NCI-H1694 treated with DMSO at 0.1 percent for 48 hours (cell line): ENCODE data around the gene BANP.
A peak's percentile ranks its signal among the peaks of the same experiment; 100 is the strongest.
"Not testable (repeated sequence)": the region's sequence is repeated elsewhere in the genome, so short reads cannot be mapped to it uniquely, and the experiment has no call there.

Source experiments
- DNase-seq: peaks from one replicate; lab custom pipeline; 2025; lab: John Stamatoyannopoulos, UW

Gene BANP

GRCh38 chr16:88016386-88016785 is 65.2 kb downstream of the BANP start:
- DNase-seq = not testable (repeated sequence)

GRCh38 chr16:88016964-88017363 is 65.7 kb downstream of the BANP start:
- no peak for DNase-seq

GRCh38 chr16:88017587-88018101 is 66.4 kb downstream of the BANP start:
- DNase-seq = no peak

GRCh38 chr16:88018382-88018781 is 67.1 kb downstream of the BANP start:
- DNase-seq = not testable (repeated sequence)

- DNase-seq = not testable (repeated sequence)
Observed at GRCh38 chr16:88019041-88019820, 68.0 kb downstream of the BANP start.

- no peak for DNase-seq
Observed at GRCh38 chr16:88019821-88020515, 68.7 kb downstream of the BANP start.

- DNase-seq = no peak
Observed at GRCh38 chr16:88020516-88020885, 69.3 kb downstream of the BANP start.

GRCh38 chr16:88021041-88021970 is 70.1 kb downstream of the BANP start:
- not testable (repeated sequence) for DNase-seq

- no peak for DNase-seq
Observed at GRCh38 chr16:88022076-88023042, 71.1 kb downstream of the BANP start.

- DNase-seq = no peak
Observed at GRCh38 chr16:88023366-88023765, 72.1 kb downstream of the BANP start.

GRCh38 chr16:88023786-88024185 is 72.6 kb downstream of the BANP start:
- no peak for DNase-seq

GRCh38 chr16:88024491-88025085 is 73.4 kb downstream of the BANP start:
- peak; percentile 5 for DNase-seq

GRCh38 chr16:88025086-88025492 is 73.9 kb downstream of the BANP start:
- DNase-seq = peak; percentile 6

GRCh38 chr16:88025828-88026555 is 74.8 kb downstream of the BANP start:
- not testable (repeated sequence) for DNase-seq

GRCh38 chr16:88026964-88027938 is 76.0 kb downstream of the BANP start:
- DNase-seq = no peak

- not testable (repeated sequence) for DNase-seq
Observed at GRCh38 chr16:88028177-88028930, 77.1 kb downstream of the BANP start.

GRCh38 chr16:88030498-88030897 is 79.3 kb downstream of the BANP start:
- DNase-seq = no peak

- not testable (repeated sequence) for DNase-seq
Observed at GRCh38 chr16:88030961-88031360, 79.7 kb downstream of the BANP start.
